HL-60 (cell line): ENCODE results near the gene FADS3.

Source experiments
- DNase-seq, 2 experiments: peaks; one replicate each; pipeline ENCODE4 v3.0.0-alpha.2; 2010 to 2020; ENCODE audit warnings: low read depth in 1 of 2, low spot score in 1 of 2
- H3K27ac ChIP-seq: fragments of 250-450 bp; sonication (Bioruptor Pico); replicated peaks from 2 replicates; pipeline ENCODE4 v1.5.1; 2020; ENCODE audit warnings: mild to moderate bottlenecking, moderate library complexity
- H3K27me3 ChIP-seq: fragments of 250-450 bp; sonication (Bioruptor Pico); 2 replicates; pipeline ENCODE4 v1.5.1; 2021; ENCODE audit warnings: mild to moderate bottlenecking, moderate library complexity; ENCODE audit not compliant: insufficient read depth, poor library complexity, severe bottlenecking
- H3K4me3 ChIP-seq: replicated peaks from 2 replicates; pipeline ENCODE4 v1.5.1; 2011; ENCODE audit warnings: mild to moderate bottlenecking, control low read depth, low read length; ENCODE audit not compliant: insufficient read depth
- CTCF ChIP-seq: IDR thresholded peaks from one replicate; pipeline ENCODE4 v1.5.1; 2011; ENCODE audit warnings: low read length, control low read depth, inconsistent platforms; ENCODE audit not compliant: insufficient read depth
- GABPA ChIP-seq: IDR thresholded peaks from 2 replicates; pipeline ENCODE4 v1.6.1; 2012; ENCODE audit warnings: low read depth
- POLR2AphosphoS5 ChIP-seq: IDR thresholded peaks from 2 replicates; pipeline ENCODE4 v1.6.1; 2012; ENCODE audit warnings: low read depth
- REST ChIP-seq: IDR thresholded peaks from 2 replicates; pipeline ENCODE4 v1.6.1; 2012; ENCODE audit warnings: low read depth; ENCODE audit not compliant: insufficient replicate concordance
- SPI1 ChIP-seq: IDR thresholded peaks from 2 replicates; pipeline ENCODE4 v1.6.1; 2012; ENCODE audit warnings: low read depth, mild to moderate bottlenecking, borderline replicate concordance

Gene FADS3

GRCh38 chr11:61881397-61881796 lies 9.9 kb downstream of the FADS3 start:
- no peaks in the 10 kb centered on the region for H3K27me3 ChIP-seq
- no peak overlapping the region for H3K27ac ChIP-seq
- TF ChIP-seq GABPA, result no peak
- TF ChIP-seq CTCF, result no peak
- TF ChIP-seq POLR2AphosphoS5, result no peak
- no peak for TF ChIP-seq REST
- peak; percentile 22; the same call in 1 of the 2 replicates for TF ChIP-seq SPI1
- H3K4me3 ChIP-seq, result no peak overlapping the region
- DNase-seq, result no peak

GRCh38 chr11:61880454-61880853 lies 10.9 kb downstream of the FADS3 start:
- Histone ChIP-seq H3K27ac (no peak overlapping the region), H3K27me3 (no peaks in the 10 kb centered on the region), H3K4me3 (no peak overlapping the region)
- TF ChIP-seq GABPA, result no peak
- no peak for TF ChIP-seq SPI1
- no peak for TF ChIP-seq CTCF
- no peak for TF ChIP-seq POLR2AphosphoS5
- TF ChIP-seq REST, result no peak
- no peak for DNase-seq

- Histone ChIP-seq H3K27me3 (no peaks in the 10 kb centered on the region), H3K4me3 (no peak overlapping the region), H3K27ac (no peak overlapping the region)
- no peak for DNase-seq
- no peak for TF ChIP-seq CTCF
- no peak for TF ChIP-seq SPI1
- no peak for TF ChIP-seq REST
- no peak for TF ChIP-seq GABPA
- no peak for TF ChIP-seq POLR2AphosphoS5
Observed at GRCh38 chr11:61880031-61880430, 11.3 kb downstream of the FADS3 start.
